Stimulated activated memory B cell treated with anti-CD40 and anti-IgM and Interleukin-4, amounts not matched to agents 10 μg/mL and 1 μg/mL and 100 μg/mL, for 72 hours (primary cell): ENCODE measurements around the gene ZNF319.

Source experiments
- ATAC-seq: fragments of 150-1000 bp; cut with Tn5 transposase; 2 replicates; pipeline ENCODE4 v1.10.0; 2021
- H3K27ac Mint-ChIP-seq: one replicate; pipeline ENCODE4 v1.8.0; 2022; ENCODE audit warnings: mild to moderate bottlenecking, mixed read lengths
- H3K27me3 Mint-ChIP-seq: one replicate; pipeline ENCODE4 v1.8.0; 2022; ENCODE audit warnings: mixed read lengths
- H3K36me3 Mint-ChIP-seq: one replicate; pipeline ENCODE4 v1.8.0; 2022; ENCODE audit warnings: mixed read lengths
- H3K4me1 Mint-ChIP-seq: one replicate; pipeline ENCODE4 v1.8.0; 2022; ENCODE audit warnings: mixed read lengths
- H3K4me3 Mint-ChIP-seq: one replicate; pipeline ENCODE4 v1.8.0; 2022; ENCODE audit warnings: mild to moderate bottlenecking, moderate library complexity, mixed read lengths
- H3K9me3 Mint-ChIP-seq: one replicate; pipeline ENCODE4 v1.8.0; 2022; ENCODE audit warnings: mixed read lengths

The ZNF319 gene

GRCh38 chr16:58028541-58029070 is 28.1 kb upstream of the ZNF319 start:
- peaks cover 9% of the 10 kb centered on the region for H3K4me1 Mint-ChIP-seq

GRCh38 chr16:58027916-58028455 is 27.5 kb upstream of the ZNF319 start:
- H3K9me3 Mint-ChIP-seq = no peaks in the 10 kb centered on the region
- ATAC-seq = no peak
- H3K4me3 Mint-ChIP-seq = no peak overlapping the region
- no peak overlapping the region for H3K27ac Mint-ChIP-seq
- peaks cover 9% of the 10 kb centered on the region for H3K4me1 Mint-ChIP-seq
- H3K27me3 Mint-ChIP-seq = peaks cover 29% of the 10 kb centered on the region
- H3K36me3 Mint-ChIP-seq = no peaks in the 10 kb centered on the region

More at GRCh38 chr16:58028541-58029070, 28.1 kb upstream of the ZNF319 start:
- no peaks in the 10 kb centered on the region for H3K9me3 Mint-ChIP-seq
- H3K4me3 Mint-ChIP-seq = no peak overlapping the region
- H3K36me3 Mint-ChIP-seq = no peaks in the 10 kb centered on the region
- peaks cover 29% of the 10 kb centered on the region for H3K27me3 Mint-ChIP-seq
- no peak for ATAC-seq
- H3K27ac Mint-ChIP-seq = no peak overlapping the region

GRCh38 chr16:58027161-58027915 is 26.9 kb upstream of the ZNF319 start:
- H3K4me3 Mint-ChIP-seq = no peak overlapping the region
- ATAC-seq = no peak
- no peaks in the 10 kb centered on the region for H3K9me3 Mint-ChIP-seq
- no peaks in the 10 kb centered on the region for H3K36me3 Mint-ChIP-seq
- H3K4me1 Mint-ChIP-seq = peaks cover 9% of the 10 kb centered on the region
- H3K27ac Mint-ChIP-seq = no peak overlapping the region
- H3K27me3 Mint-ChIP-seq = peaks cover 29% of the 10 kb centered on the region

GRCh38 chr16:58026705-58027160 is 26.3 kb upstream of the ZNF319 start:
- Mint-ChIP-seq H3K4me1 (peaks cover 9% of the 10 kb centered on the region), H3K36me3 (no peaks in the 10 kb centered on the region), H3K27ac (no peak overlapping the region), H3K4me3 (peak overlapping the region; percentile 45), H3K27me3 (peaks cover 29% of the 10 kb centered on the region), H3K9me3 (no peaks in the 10 kb centered on the region)
- no peak for ATAC-seq

GRCh38 chr16:58026139-58026704 is 25.8 kb upstream of the ZNF319 start:
- Mint-ChIP-seq H3K4me1 (peaks cover 9% of the 10 kb centered on the region), H3K27ac (no peak overlapping the region), H3K4me3 (peak overlapping the region; percentile 45), H3K9me3 (no peaks in the 10 kb centered on the region), H3K36me3 (no peaks in the 10 kb centered on the region), H3K27me3 (peaks cover 29% of the 10 kb centered on the region)
- ATAC-seq = no peak

GRCh38 chr16:58025351-58026138 is 25.1 kb upstream of the ZNF319 start, which contains the start of gene MMP15:
Gene MMP15, plus strand, starts transcription at chr16:58025754. Its CDS starts 597 bp downstream, at chr16:58026351.
- peak within 1 kb of the TSS; percentile 80 for H3K4me3 Mint-ChIP-seq
- H3K9me3 Mint-ChIP-seq = no peaks in the 10 kb centered on the region
- peak within 1 kb of the TSS; percentile 47 for H3K27ac Mint-ChIP-seq
- H3K27me3 Mint-ChIP-seq = peaks cover 29% of the 10 kb centered on the region
- ATAC-seq = peak; percentile 74
- peaks cover 3% of the 10 kb centered on the region for H3K36me3 Mint-ChIP-seq
- H3K4me1 Mint-ChIP-seq = peaks cover 13% of the 10 kb centered on the region

GRCh38 chr16:58024486-58025350 is 24.2 kb upstream of the ZNF319 start:
- Mint-ChIP-seq H3K4me1 (peaks cover 17% of the 10 kb centered on the region), H3K4me3 (peak overlapping the region; percentile 80), H3K27ac (peak overlapping the region; percentile 47), H3K9me3 (no peaks in the 10 kb centered on the region), H3K36me3 (peaks cover 6% of the 10 kb centered on the region), H3K27me3 (peaks cover 24% of the 10 kb centered on the region)
- no peak for ATAC-seq

GRCh38 chr16:58022601-58023371 is 22.3 kb upstream of the ZNF319 start:
- peaks cover 4% of the 10 kb centered on the region for H3K27me3 Mint-ChIP-seq
- no peak overlapping the region for H3K4me3 Mint-ChIP-seq
- H3K4me1 Mint-ChIP-seq = peaks cover 17% of the 10 kb centered on the region
- H3K27ac Mint-ChIP-seq = no peak overlapping the region
- no peak for ATAC-seq
- peaks cover 6% of the 10 kb centered on the region for H3K36me3 Mint-ChIP-seq
- H3K9me3 Mint-ChIP-seq = no peaks in the 10 kb centered on the region

GRCh38 chr16:58021661-58022551 is 21.4 kb upstream of the ZNF319 start:
- Mint-ChIP-seq H3K27me3 (no peaks in the 10 kb centered on the region), H3K36me3 (peaks cover 6% of the 10 kb centered on the region), H3K4me3 (no peak overlapping the region), H3K9me3 (no peaks in the 10 kb centered on the region), H3K4me1 (peaks cover 17% of the 10 kb centered on the region), H3K27ac (no peak overlapping the region)
- no peak for ATAC-seq

GRCh38 chr16:58020628-58021521 is 20.4 kb upstream of the ZNF319 start:
- Mint-ChIP-seq H3K4me3 (no peak overlapping the region), H3K27ac (peak overlapping the region; percentile 1), H3K36me3 (peaks cover 6% of the 10 kb centered on the region), H3K9me3 (no peaks in the 10 kb centered on the region), H3K4me1 (peaks cover 17% of the 10 kb centered on the region), H3K27me3 (no peaks in the 10 kb centered on the region)
- ATAC-seq = peak; percentile 47

- H3K27ac Mint-ChIP-seq = peak overlapping the region; percentile 1
- no peaks in the 10 kb centered on the region for H3K9me3 Mint-ChIP-seq
- peaks cover 6% of the 10 kb centered on the region for H3K36me3 Mint-ChIP-seq
- no peaks in the 10 kb centered on the region for H3K27me3 Mint-ChIP-seq
- H3K4me3 Mint-ChIP-seq = no peak overlapping the region
- ATAC-seq = no peak
- H3K4me1 Mint-ChIP-seq = peaks cover 13% of the 10 kb centered on the region
Measured at GRCh38 chr16:58019866-58020538, 19.5 kb upstream of the ZNF319 start.

GRCh38 chr16:58018803-58019202 is 18.3 kb upstream of the ZNF319 start:
- H3K27ac Mint-ChIP-seq = no peak overlapping the region
- peaks cover 7% of the 10 kb centered on the region for H3K4me1 Mint-ChIP-seq
- no peaks in the 10 kb centered on the region for H3K9me3 Mint-ChIP-seq
- no peak for ATAC-seq
- H3K36me3 Mint-ChIP-seq = peaks cover 6% of the 10 kb centered on the region
- H3K4me3 Mint-ChIP-seq = no peak overlapping the region
- H3K27me3 Mint-ChIP-seq = no peaks in the 10 kb centered on the region
